GM23338 (cell line): ENCODE measurements around the gene MAPK7.

Experiments used
- CREB1 ChIP-seq: fragments of 250-450 bp; sonication (Bioruptor Pico); IDR thresholded peaks from 2 replicates; pipeline ENCODE4 v1.5.0; 2020; ENCODE audit warnings: low read depth, mild to moderate bottlenecking, moderate library complexity
- CTCF ChIP-seq, 2 experiments: fragments of 200-600 bp in 1 of 2; sonication (generic) in 1 of 2; conservative IDR thresholded peaks; 2 replicates each; pipeline versions ENCODE4 v1.5.1 to v1.6.1; 2016 to 2017; ENCODE audit warnings: antibody characterized with exemption in 2 of 2, low read depth in 2 of 2, mild to moderate bottlenecking in 2 of 2, moderate library complexity in 1 of 2
- ETS1 ChIP-seq: IDR thresholded peaks from 2 replicates; pipeline ENCODE4 v1.6.1; 2016; ENCODE audit warnings: antibody characterized with exemption
- EZH2 ChIP-seq: fragments of 200-600 bp; sonication (generic); IDR thresholded peaks from one replicate; pipeline ENCODE4 v1.8.0; 2017; ENCODE audit warnings: antibody characterized with exemption, mild to moderate bottlenecking, low read depth; ENCODE audit not compliant: unreplicated experiment
- EZH2phosphoT487 ChIP-seq: fragments of 200-600 bp; sonication (generic); IDR thresholded peaks from one replicate; pipeline ENCODE4 v1.8.1; 2018; ENCODE audit warnings: antibody characterized with exemption; ENCODE audit not compliant: unreplicated experiment
- JUNB ChIP-seq: IDR thresholded peaks from one replicate; pipeline ENCODE4 v1.6.1; 2016; ENCODE audit warnings: antibody characterized with exemption; ENCODE audit not compliant: unreplicated experiment
- NANOG ChIP-seq: IDR thresholded peaks from 2 replicates; pipeline ENCODE4 v1.6.1; 2016; ENCODE audit warnings: antibody characterized with exemption, borderline replicate concordance
- POLR2AphosphoS5 ChIP-seq: IDR thresholded peaks from 2 replicates; pipeline ENCODE4 v1.6.1; 2016; ENCODE audit warnings: antibody characterized with exemption, low read depth
- REST ChIP-seq: IDR thresholded peaks from one replicate; pipeline ENCODE4 v1.6.1; 2018; ENCODE audit warnings: antibody characterized with exemption; ENCODE audit not compliant: unreplicated experiment
- ZNF114 ChIP-seq: fragments of 250-450 bp; sonication (Bioruptor Pico); IDR thresholded peaks from 2 replicates; pipeline ENCODE4 v1.5.0; 2020; ENCODE audit warnings: mild to moderate bottlenecking, moderate library complexity
- ZNF331 ChIP-seq: fragments of 250-450 bp; sonication (Bioruptor Pico); IDR thresholded peaks from 2 replicates; pipeline ENCODE4 v1.5.0; 2020; ENCODE audit warnings: low read depth, mild to moderate bottlenecking, moderate library complexity
- ZNF462 ChIP-seq: fragments of 250-450 bp; sonication (Bioruptor Pico); IDR thresholded peaks from 2 replicates; pipeline ENCODE4 v1.5.0; 2020; ENCODE audit warnings: mild to moderate bottlenecking, moderate library complexity

- TF ChIP-seq CTCF (conservative IDR thresholded peaks at IDR 0.05; ENCODE audit: low read depth in 2 of 2) (no peak), ETS1 (no peak), EZH2 (no peak), CREB1 (no peak), POLR2AphosphoS5 (no peak), EZH2phosphoT487 (no peak), REST (no peak), JUNB (no peak), ZNF114 (CRISPR knock-in tag) (no peak), NANOG (no peak), ZNF331 (no peak), ZNF462 (CRISPR knock-in tag) (no peak)
Measured at GRCh38 chr17:19381741-19382444, 3.6 kb downstream of the MAPK7 start.
